Cerebellar nuclear complex (tissue), 1 donor: ENCODE results near the gene CCM2L.

Experiments used
- DNase-seq, 2 experiments: peaks; one replicate each; lab custom pipeline; 2025; lab: John Stamatoyannopoulos, UW

CCM2L gene

GRCh38 chr20:32010101-32010500 lies at the start of gene CCM2L:
Gene CCM2L (plus strand): TSS chr20:32010438. CDS start chr20:32010455, 17 bp downstream.
- DNase-seq, result no peak

- no peak for DNase-seq
These were observed 47.5 kb upstream of the CCM2L start for GRCh38 chr20:31962761-31963160.

GRCh38 chr20:31963889-31964288 lies 46.3 kb upstream of the CCM2L start:
- no peak for DNase-seq

- no peak for DNase-seq
These were observed 43.1 kb upstream of the CCM2L start for GRCh38 chr20:31966991-31967655.

- DNase-seq, result no peak
These were observed 42.4 kb upstream of the CCM2L start, which contains the start of gene XKR7 for GRCh38 chr20:31967830-31968249. Gene XKR7 (plus strand): TSS chr20:31968151. CDS start chr20:31968176, 25 bp downstream.

- no peak for DNase-seq
These were observed 41.7 kb upstream of the CCM2L start for GRCh38 chr20:31968291-31969126.

GRCh38 chr20:31969991-31970390 lies 40.2 kb upstream of the CCM2L start:
- peak in 1 of 2 experiments; percentile 38 for DNase-seq

GRCh38 chr20:31972471-31973021 lies 37.7 kb upstream of the CCM2L start:
- DNase-seq, result no peak

- no peak for DNase-seq
These were observed 35.9 kb upstream of the CCM2L start for GRCh38 chr20:31974296-31974695.

- DNase-seq, result no peak
These were observed 35.2 kb upstream of the CCM2L start for GRCh38 chr20:31974951-31975487.

- no peak for DNase-seq
These were observed 34.4 kb upstream of the CCM2L start for GRCh38 chr20:31975874-31976273.

- no peak for DNase-seq
These were observed 33.2 kb upstream of the CCM2L start for GRCh38 chr20:31977080-31977479.

GRCh38 chr20:31979713-31980426 lies 30.4 kb upstream of the CCM2L start:
- no peak for DNase-seq

GRCh38 chr20:31981784-31982183 lies 28.5 kb upstream of the CCM2L start:
- no peak for DNase-seq

GRCh38 chr20:31984981-31985471 lies 25.2 kb upstream of the CCM2L start:
- DNase-seq, result no peak

GRCh38 chr20:31987744-31988143 lies 22.5 kb upstream of the CCM2L start:
- DNase-seq, result no peak

- DNase-seq, result no peak
These were observed 21.7 kb upstream of the CCM2L start for GRCh38 chr20:31988430-31989015.

- DNase-seq, result peak in 1 of 2 experiments; percentile 39
These were observed 21.1 kb upstream of the CCM2L start for GRCh38 chr20:31989030-31989645.

GRCh38 chr20:31990641-31991338 lies 19.4 kb upstream of the CCM2L start:
- peak in 1 of 2 experiments; percentile 69 for DNase-seq

GRCh38 chr20:31991339-31991705 lies 18.9 kb upstream of the CCM2L start:
- DNase-seq, result peak in 1 of 2 experiments; percentile 69
